ENCODE measurements around the gene PEDS1. TPM values are rescaled to one million over a fixed set of nuclear protein-coding genes. Genes with fewer than 3 reads are reported as not detected.
A peak's percentile ranks its signal among the peaks of the same experiment; 100 is the strongest.

The PEDS1 gene
- total and polyA plus RNA-seq, 2 of the 8 experiments (the other 6 are each of a cell fraction or from before 2014, with no cell fraction given) = 28.9 to 75.9 TPM

- no peak overlapping the region for H2BK20ac ChIP-seq (ENCODE audit: low read length)
- H2BK5ac ChIP-seq (ENCODE audit: low read depth, low read length) = no peak overlapping the region
- H3K36me3 ChIP-seq (ENCODE audit: control insufficient read depth in 2 of 4, insufficient read depth in 4 of 4, low read length in 3 of 4) = peaks cover 0 to 3% (median 0%) of the 10 kb centered on the region in 4 experiments; a peak in 1 of 8 replicates
- POLR2A ChIA-PET (ENCODE audit: partially characterized antibody) = interaction anchor here (0.6 to 1.5 kb wide), 2 partner anchors 8 to 13 kb away, joined by 4 read pairs; no protein-coding TSS in a partner anchor
- no peak overlapping the region for H3K4me2 ChIP-seq (ENCODE audit: insufficient read depth in 1 of 2, low read depth in 2 of 2, low read length in 2 of 2)
- H3K14ac ChIP-seq (ENCODE audit: insufficient read length) = no peak overlapping the region
- H2AFZ ChIP-seq (ENCODE audit: low read length) = no peak overlapping the region
- H3K79me1 ChIP-seq (ENCODE audit: low read depth, low read length) = peaks cover 16% of the 10 kb centered on the region
- H3K27ac ChIP-seq (ENCODE audit: low read depth, low read length) = 0 out of 2 replicates have a peak overlapping the region, but pooled peaks have one; percentile 7
- FAIRE-seq (no peak), DNase-seq (ENCODE audit: low read depth in 1 of 2, low spot score in 2 of 2) (no peak)
- H3K18ac ChIP-seq (ENCODE audit: extremely low read depth, low read length) = no peak overlapping the region
- no peaks in the 10 kb centered on the region for H3K27me3 ChIP-seq (replicated peaks in 1 of 4; ENCODE audit: control insufficient read depth in 3 of 4, extremely low read depth in 1 of 4, insufficient read depth in 3 of 4, low read length in 3 of 4)
- peaks cover 4% of the 10 kb centered on the region for H3K23me2 ChIP-seq (ENCODE audit: low read depth, low read length)
- no peak overlapping the region for H4K5ac ChIP-seq (ENCODE audit: insufficient read length, low read depth, low read length)
- H2BK120ac ChIP-seq (replicated peaks; ENCODE audit: low read depth, low read length) = no peak overlapping the region
- no peak overlapping the region for H2AK5ac ChIP-seq (ENCODE audit: low read depth, low read length)
- peaks cover 3 to 8% (median 5%) of the 10 kb centered on the region in 4 experiments; a peak in 6 of 7 replicates for H3K4me1 ChIP-seq (replicated peaks in 1 of 4; ENCODE audit: control insufficient read depth in 3 of 4, insufficient read depth in 4 of 4, low read length in 3 of 4)
- no peak overlapping the region for H4K8ac ChIP-seq (ENCODE audit: extremely low read depth, insufficient read depth, low read length)
- CTCF ChIA-PET (ENCODE audit: partially characterized antibody) = interaction anchor here (0.6 to 2.3 kb wide), 4 partner anchors 22 to 132 kb away, joined by 3 to 5 read pairs (median 4); no protein-coding TSS in a partner anchor
- 88% methylated on average over 6 of the region's 6 CpGs; no CpG with 5 or more reads in 1 of the 2 experiments for WGBS, 2 experiments (ENCODE audit: extremely low coverage in 1 of 2, insufficient coverage in 1 of 2, insufficient read length in 1 of 2, insufficient replicate concordance in 2 of 2, low coverage in 1 of 2, low lambda C conversion rate in 2 of 2, missing lambda C conversion rate in 1 of 2)
- no peak overlapping the region for H4K91ac ChIP-seq (replicated peaks; ENCODE audit: insufficient read length, low read length)
- peaks cover 56 to 96% of the 10 kb centered on the region in 2 experiments for H3K79me2 ChIP-seq (ENCODE audit: control insufficient read depth in 1 of 2, insufficient read depth in 2 of 2, low read length in 2 of 2)
- no peak overlapping the region for H2BK12ac ChIP-seq (ENCODE audit: low read depth, low read length)
- H2BK15ac ChIP-seq (ENCODE audit: low read length) = no peak overlapping the region
- no peak overlapping the region for H3K23ac ChIP-seq (ENCODE audit: insufficient read length)
- H3K4me3 ChIP-seq (ENCODE audit: extremely low read depth in 1 of 4, insufficient read depth in 2 of 4, low read depth in 3 of 4, low read length in 4 of 4) = no peak overlapping the region
- no peak overlapping the region for H3K56ac ChIP-seq (replicated peaks; ENCODE audit: insufficient read length, low read depth, low read length)
- no peak overlapping the region for H3K9ac ChIP-seq (replicated peaks in 1 of 4; ENCODE audit: extremely low read depth in 1 of 4, low read depth in 3 of 4, low read length in 3 of 4)
- no peaks in the 10 kb centered on the region for H3K9me3 ChIP-seq (ENCODE audit: insufficient read depth in 2 of 2, low read depth in 1 of 2, low read length in 1 of 2)
- no peak overlapping the region for H3K4ac ChIP-seq (replicated peaks; ENCODE audit: insufficient read length, low read depth, low read length)
- peaks cover 19 to 28% of the 10 kb centered on the region in 2 experiments for H4K20me1 ChIP-seq (replicated peaks in 1 of 2; ENCODE audit: control insufficient read depth in 1 of 2, insufficient read depth in 2 of 2, low read length in 2 of 2)
Measured at GRCh38 chr20:50107796-50108331, 45.7 kb downstream of the PEDS1 start.
